GM13977 (cell line): ENCODE results near the gene BCL2L12.

Source experiments
- DNase-seq: peaks from one replicate; pipeline ENCODE4 v3.0.0; 2012; ENCODE audit warnings: low spot score
- CTCF ChIP-seq: IDR thresholded peaks from 2 replicates; pipeline ENCODE4 v1.5.1; 2012; ENCODE audit warnings: mild to moderate bottlenecking, control low read depth; ENCODE audit not compliant: insufficient read depth; ENCODE audit errors: extremely low read depth, missing control alignments
- in situ Hi-C: fragments of 300-500 bp; cut with MboI; formaldehyde crosslinking; loops from one replicate; pipeline ENCODE4 v1.12.0; 2022; ENCODE audit warnings: low sequenced_read_pairs, low pct_unique_long_range_greater_than_20kb, mixed read lengths, inconsistent platforms; ENCODE audit not compliant: unreplicated experiment

BCL2L12 gene

DNA sequence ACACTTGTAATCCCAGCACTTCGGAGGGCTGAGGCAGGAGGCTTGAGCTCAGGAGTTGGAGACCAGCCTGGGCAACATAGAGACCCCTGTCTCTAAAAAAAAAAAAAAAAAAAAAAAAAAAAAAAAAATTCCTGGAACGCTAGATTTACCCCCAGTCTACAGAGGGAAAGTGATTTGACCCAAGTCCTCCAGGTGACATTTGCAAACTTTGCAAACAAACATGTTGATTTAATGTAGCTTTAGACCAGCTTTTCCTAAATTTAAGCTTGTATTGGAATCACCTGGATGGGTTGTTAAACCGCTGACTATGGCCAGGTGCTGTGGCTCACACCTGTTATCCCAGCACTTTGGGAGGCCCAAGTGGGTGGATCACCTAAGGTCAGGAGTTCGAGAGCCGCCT lies 33.6 kb downstream of the BCL2L12 start:
- in situ Hi-C loops, result no loop called here
- no peak for TF ChIP-seq CTCF
- DNase-seq, result no peak

- TF ChIP-seq CTCF, result no peak
- in situ Hi-C loops, result no loop called here
- DNase-seq, result no peak
These were observed 34.8 kb downstream of the BCL2L12 start for GRCh38 chr19:49700563-49700962.

- no peak for DNase-seq
- no peak for TF ChIP-seq CTCF
- in situ Hi-C loops, result no loop called here
These were observed 35.6 kb downstream of the BCL2L12 start for GRCh38 chr19:49701271-49701786.

GRCh38 chr19:49704888-49705642 lies 39.3 kb downstream of the BCL2L12 start:
- in situ Hi-C loops, result no loop called here
- TF ChIP-seq CTCF, result no peak
- no peak for DNase-seq

DNA sequence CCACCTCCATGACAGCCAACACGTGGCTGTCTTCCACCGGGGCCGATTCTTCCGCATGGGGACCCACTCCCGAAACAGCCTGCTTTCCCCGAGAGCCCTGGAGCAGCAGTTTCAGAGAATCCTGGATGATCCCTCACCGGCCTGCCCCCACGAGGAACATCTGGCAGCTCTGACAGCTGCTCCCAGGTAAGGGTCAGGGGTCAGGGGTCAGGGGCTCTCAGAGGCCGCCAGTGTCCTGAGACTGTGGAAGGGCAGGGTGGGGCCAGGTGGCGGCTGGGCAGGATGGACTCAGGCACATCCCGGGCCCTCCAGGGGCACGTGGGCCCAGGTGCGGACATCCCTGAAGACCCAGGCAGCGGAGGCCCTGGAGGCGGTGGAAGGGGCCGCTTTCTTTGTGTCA lies 40.2 kb downstream of the BCL2L12 start:
- DNase-seq, result no peak
- in situ Hi-C loops, result no loop called here
- no peak for TF ChIP-seq CTCF

- no peak for DNase-seq
- in situ Hi-C loops, result no loop called here
- no peak for TF ChIP-seq CTCF
These were observed 44.7 kb downstream of the BCL2L12 start for GRCh38 chr19:49710372-49710951.
